Body of pancreas (tissue), 4 donors: Measurements from ENCODE around the gene VAMP7. TPM values are rescaled to one million over a fixed set of nuclear protein-coding genes. Genes with fewer than 3 reads are reported as not detected.
"Not testable (repeated sequence)": the region's sequence is repeated elsewhere in the genome, so short reads cannot be mapped to it uniquely, and the experiment has no call there.

Experiments used
- ATAC-seq: fragments of 150-250 bp; one replicate; pipeline ENCODE4 v1.9.1; 2016
- DNase-seq, 4 donors: peaks; one replicate each; pipeline ENCODE4 v3.0.0-alpha.2; 2019
- H3K27ac ChIP-seq, 4 donors: fragments of 200-600 bp; sonication (generic); 1 replicate in 3 of 4; 2 replicates in 1 of 4; pipeline versions ENCODE4 v1.5.1 to v1.6.1; 2016 to 2019; ENCODE audit warnings: mild to moderate bottlenecking in 1 of 4, mixed read lengths in 1 of 4, moderate library complexity in 1 of 4
- H3K27me3 ChIP-seq, 2 donors: fragments of 200-600 bp; sonication (generic); one replicate each; pipeline ENCODE4 v1.6.0; 2016; ENCODE audit warnings: mild to moderate bottlenecking in 1 of 2
- H3K36me3 ChIP-seq, 2 donors: fragments of 200-600 bp; sonication (generic); replicated peaks in 1 of 2; 2 replicates each; pipeline ENCODE4 v1.5.1; 2016; ENCODE audit warnings: low read depth in 2 of 2; ENCODE audit not compliant: insufficient read depth in 1 of 2
- H3K4me1 ChIP-seq: fragments of 200-600 bp; sonication (generic); one replicate; pipeline ENCODE4 v1.6.0; 2016
- H3K4me3 ChIP-seq, 2 donors: fragments of 200-600 bp; sonication (generic); 1 replicate in 1 of 2; 2 replicates in 1 of 2; pipeline ENCODE4 v1.5.1; 2016 to 2019
- H3K9me3 ChIP-seq, 3 donors: fragments of 200-600 bp; sonication (generic); 1 replicate in 2 of 3; 2 replicates in 1 of 3; pipeline ENCODE4 v1.5.1; 2016
- CTCF ChIP-seq, 7 experiments: fragments of 450-650 bp in 4 of 7; fragments of 200-600 bp in 3 of 7; sonication (generic) in 3 of 7; IDR thresholded peaks; one replicate each; pipeline ENCODE4 v1.5.1; 2016 to 2019; ENCODE audit warnings: antibody characterized with exemption in 7 of 7
- POLR2A ChIP-seq, 3 donors: fragments of 450-650 bp; IDR thresholded peaks; one replicate each; pipeline ENCODE4 v1.6.1; 2016; ENCODE audit warnings: antibody characterized with exemption in 3 of 3, mild to moderate bottlenecking in 2 of 3
- WGBS, 2 donors: methylation state at CpG; one replicate each; pipeline ENCODE4 v1.1.5; 2017; 5-methylcytosine and 5-hydroxymethylcytosine counted together
- intact Hi-C: fragments of 100-400 bp; cut with DNase I; formaldehyde crosslinking; loops from one replicate; pipeline ENCODE4 v1.15.1; 2023
- total RNA-seq, 2 donors: library from RNA; depleted of rRNA; stranded (reverse); fragments of >200 nt; gene quantifications; one replicate each; pipeline ENCODE4 v1.1.0, GENCODE V29; 2016

Gene VAMP7
- total RNA-seq, 2 donors from 2014 or later: 9.6 to 14.3 TPM

GRCh38 chrX:155967653-155968325 is 86.6 kb downstream of the VAMP7 start:
- H3K9me3 ChIP-seq: peaks cover 0 to 10% (median 0%) of the 10 kb centered on the region in 3 donors
- ATAC-seq (no peak), DNase-seq (no peak)
- TF ChIP-seq CTCF (IDR thresholded peaks at IDR 0.05): no peak
- TF ChIP-seq POLR2A (IDR thresholded peaks at IDR 0.05): no peak
- 60 to 63% methylated on average over 3 of the region's 3 CpGs for WGBS, 2 donors
- intact Hi-C loops: no loop called here
- H3K27me3 ChIP-seq: no peaks in the 10 kb centered on the region
- no peaks in the 10 kb centered on the region for H3K4me1 ChIP-seq
- H3K36me3 ChIP-seq: no peaks in the 10 kb centered on the region
- H3K27ac ChIP-seq: no peak overlapping the region
- no peak overlapping the region for H3K4me3 ChIP-seq

DNA sequence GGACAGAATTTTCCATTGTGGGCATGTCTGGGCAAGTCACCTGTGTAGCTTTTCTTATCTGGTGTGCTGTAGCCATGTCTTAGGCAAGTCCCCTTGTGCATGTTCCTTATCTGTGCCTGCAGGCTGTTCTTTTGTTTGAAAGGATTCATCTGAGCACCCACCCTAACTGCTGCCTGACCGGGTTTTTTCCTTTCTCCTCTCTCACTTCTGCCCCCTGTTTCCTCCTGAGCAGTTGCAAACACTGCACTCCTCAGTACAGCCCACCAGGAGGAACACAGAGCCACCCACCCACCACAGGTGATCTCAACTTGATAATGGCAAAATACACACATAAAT is 87.1 kb downstream of the VAMP7 start:
- no peaks in the 10 kb centered on the region for H3K27me3 ChIP-seq
- intact Hi-C loops: no loop called here
- WGBS, 2 donors: 32 to 39% methylated on average over 1 of the region's 1 CpG
- no peak overlapping the region for H3K27ac ChIP-seq
- H3K4me1 ChIP-seq: no peaks in the 10 kb centered on the region
- TF ChIP-seq POLR2A (IDR thresholded peaks at IDR 0.05): no peak
- no peak for TF ChIP-seq CTCF (IDR thresholded peaks at IDR 0.05)
- ATAC-seq (no peak), DNase-seq (no peak)
- H3K9me3 ChIP-seq: peaks cover 0 to 6% (median 0%) of the 10 kb centered on the region in 3 donors
- H3K36me3 ChIP-seq: no peaks in the 10 kb centered on the region
- H3K4me3 ChIP-seq: no peak overlapping the region

DNA sequence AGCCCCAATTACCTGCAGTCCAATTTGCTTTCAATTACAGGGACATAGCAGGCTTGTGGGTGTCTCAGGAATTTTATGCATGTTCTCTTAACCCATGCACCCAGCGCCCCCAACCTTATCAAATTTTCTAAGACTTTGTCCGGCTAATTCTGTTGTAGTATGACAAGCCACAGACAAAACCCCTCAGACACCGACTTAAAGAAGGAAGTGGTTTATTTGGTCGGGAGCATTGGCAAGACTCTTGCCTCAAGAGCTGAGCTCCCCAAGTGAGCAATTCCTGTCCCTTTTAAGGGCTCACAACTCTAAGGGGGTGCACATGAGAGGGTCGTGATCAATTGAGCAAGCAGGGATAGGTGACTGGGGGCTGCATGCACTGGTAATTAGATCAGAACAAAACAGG is 87.6 kb downstream of the VAMP7 start:
- no peak for ATAC-seq
- H3K4me3 ChIP-seq: no peak overlapping the region
- no peaks in the 10 kb centered on the region for H3K27me3 ChIP-seq
- no peaks in the 10 kb centered on the region for H3K36me3 ChIP-seq
- TF ChIP-seq CTCF (IDR thresholded peaks at IDR 0.05) (no peak), POLR2A (IDR thresholded peaks at IDR 0.05) (no peak)
- 26 to 29% methylated on average over 5 of the region's 5 CpGs for WGBS, 2 donors
- H3K27ac ChIP-seq: no peak overlapping the region
- peaks cover 0 to 5% (median 0%) of the 10 kb centered on the region in 3 donors for H3K9me3 ChIP-seq
- no peak for DNase-seq
- H3K4me1 ChIP-seq: no peaks in the 10 kb centered on the region
- intact Hi-C loops: no loop called here

- ATAC-seq, H3K27me3 ChIP-seq, H3K36me3 ChIP-seq, H3K27ac ChIP-seq, H3K9me3 ChIP-seq, H3K4me3 ChIP-seq, H3K4me1 ChIP-seq, intact Hi-C loops, DNase-seq: not testable (repeated sequence)
- WGBS, 2 donors: 42 to 52% methylated on average over 5 of the region's 5 CpGs
Observed at GRCh38 chrX:155971658-155972057, 90.5 kb downstream of the VAMP7 start.

DNA sequence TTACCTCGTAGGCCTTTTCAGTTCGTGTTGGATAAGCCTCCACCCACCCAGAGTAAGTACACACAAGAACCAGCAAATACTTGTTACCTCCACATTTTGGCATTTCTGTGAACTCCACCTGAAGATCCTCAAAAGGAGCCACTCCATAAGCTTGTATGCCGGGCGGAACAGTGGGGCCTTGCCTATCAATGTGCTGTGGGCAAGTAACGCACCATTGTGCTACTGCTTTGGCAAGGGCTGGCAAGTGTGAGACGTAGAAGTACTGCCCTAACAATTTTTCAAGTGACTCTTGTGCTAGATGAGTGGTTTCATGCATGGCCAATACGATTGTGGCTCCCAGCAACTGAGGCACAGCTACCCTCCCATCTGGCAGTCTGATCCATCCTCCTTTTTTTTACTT is 91.1 kb downstream of the VAMP7 start:
- H3K9me3 ChIP-seq, H3K4me1 ChIP-seq, H3K27ac ChIP-seq, DNase-seq, intact Hi-C loops, H3K36me3 ChIP-seq, H3K4me3 ChIP-seq, H3K27me3 ChIP-seq, ATAC-seq: not testable (repeated sequence)
- 50 to 68% methylated on average over 5 to 7 of the region's 7 CpGs for WGBS, 2 donors

DNA sequence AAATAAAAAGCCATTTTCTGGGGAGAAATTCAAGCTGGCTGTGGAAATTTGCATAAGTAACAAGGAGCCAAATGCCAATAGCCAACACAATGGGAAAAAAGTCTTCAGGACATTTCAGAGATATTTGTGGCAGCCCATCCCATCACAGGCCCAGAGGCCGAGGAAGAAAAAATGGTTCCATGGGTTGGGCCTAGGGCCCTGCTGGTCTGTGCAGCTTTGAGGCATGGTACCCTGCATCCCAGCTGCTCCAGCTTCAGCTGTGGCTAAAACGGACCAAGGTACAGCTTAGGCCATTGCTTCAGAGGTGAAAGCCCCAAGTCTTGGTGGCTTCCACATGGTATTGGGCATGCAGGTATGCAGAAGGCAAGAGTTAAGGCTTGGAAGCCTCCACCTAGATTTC is 102.2 kb downstream of the VAMP7 start:
- DNase-seq (no peak), ATAC-seq (no peak)
- 49 to 58% methylated on average over 2 of the region's 2 CpGs for WGBS, 2 donors
- intact Hi-C loops: no loop called here
- Histone ChIP-seq H3K9me3 (no peaks in the 10 kb centered on the region), H3K27me3 (no peaks in the 10 kb centered on the region), H3K4me1 (no peaks in the 10 kb centered on the region), H3K36me3 (no peaks in the 10 kb centered on the region), H3K4me3 (no peak overlapping the region), H3K27ac (no peak overlapping the region)
- TF ChIP-seq CTCF (IDR thresholded peaks at IDR 0.05): no peak
- TF ChIP-seq POLR2A (IDR thresholded peaks at IDR 0.05): no peak
